NCI-H1436 (cell line): Measurements from ENCODE around the gene TAGLN3.

Experiments used
- DNase-seq: peaks from one replicate; lab custom pipeline; 2025; lab: John Stamatoyannopoulos, UW

Gene TAGLN3

DNA sequence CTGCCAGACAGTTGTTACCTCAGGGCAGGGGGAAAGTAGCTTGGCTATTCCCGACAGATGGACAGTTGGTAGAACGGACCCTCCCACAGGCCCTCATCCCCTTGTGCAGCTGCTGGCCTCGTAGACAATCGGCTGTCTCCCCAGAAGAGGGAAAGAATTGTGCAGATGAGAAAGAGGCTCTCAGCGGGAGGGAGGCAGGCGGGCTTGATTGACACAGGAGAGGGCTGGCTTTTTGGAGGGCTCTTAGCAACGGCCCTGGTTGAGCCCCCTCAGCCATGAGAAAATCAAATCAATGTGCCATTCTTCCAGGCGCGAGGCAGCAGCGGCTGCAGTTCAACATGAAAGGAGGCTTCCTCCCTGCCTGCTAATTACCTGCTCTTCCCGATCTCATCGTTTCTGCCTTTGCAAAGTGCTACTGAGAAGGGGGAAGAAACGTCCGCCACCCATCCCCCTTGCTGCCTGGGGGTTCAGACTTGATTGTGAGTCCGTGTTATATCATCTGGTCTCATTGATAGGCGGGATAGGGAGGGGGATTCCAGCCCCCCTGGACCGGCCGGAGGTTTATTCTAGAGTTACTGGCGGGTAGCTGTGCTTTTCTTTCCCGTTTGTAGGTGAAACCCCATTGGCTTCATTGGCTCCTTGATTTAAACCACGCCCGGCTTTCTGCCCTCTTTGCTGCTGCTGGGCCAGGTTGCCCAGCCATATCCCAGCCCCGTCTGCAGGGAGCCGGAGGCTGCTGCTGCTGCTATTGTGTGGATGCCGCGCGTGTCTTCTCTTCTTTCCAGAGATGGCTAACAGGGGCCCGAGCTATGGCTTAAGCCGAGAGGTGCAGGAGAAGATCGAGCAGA lies at the start of gene TAGLN3:
TAGLN3 (plus strand) TSS at position 287 of the 848 bp plus-strand sequence; CDS start at position 788, 501 bp downstream.
- DNase-seq, result peak; percentile 71

DNA sequence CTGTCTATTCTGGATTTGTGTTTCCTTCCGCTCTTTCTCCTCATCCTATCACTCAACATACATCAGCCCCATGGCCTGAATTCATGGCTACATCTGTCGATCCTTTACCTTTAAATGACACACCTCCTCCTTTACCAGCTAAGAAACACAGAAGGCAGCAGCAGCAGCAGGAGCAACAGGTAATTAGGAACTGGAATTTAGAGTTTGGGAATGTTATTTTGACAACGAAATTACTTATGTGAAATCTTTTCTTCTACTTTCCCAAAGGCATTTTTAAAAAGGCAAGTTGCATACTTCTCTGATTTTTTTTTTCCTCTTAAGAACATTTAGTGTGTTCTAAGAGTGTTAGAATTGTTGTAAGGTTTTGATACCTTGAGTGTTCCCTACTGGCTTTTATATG lies 49.0 kb upstream of the TAGLN3 start:
- DNase-seq, result no peak

DNA sequence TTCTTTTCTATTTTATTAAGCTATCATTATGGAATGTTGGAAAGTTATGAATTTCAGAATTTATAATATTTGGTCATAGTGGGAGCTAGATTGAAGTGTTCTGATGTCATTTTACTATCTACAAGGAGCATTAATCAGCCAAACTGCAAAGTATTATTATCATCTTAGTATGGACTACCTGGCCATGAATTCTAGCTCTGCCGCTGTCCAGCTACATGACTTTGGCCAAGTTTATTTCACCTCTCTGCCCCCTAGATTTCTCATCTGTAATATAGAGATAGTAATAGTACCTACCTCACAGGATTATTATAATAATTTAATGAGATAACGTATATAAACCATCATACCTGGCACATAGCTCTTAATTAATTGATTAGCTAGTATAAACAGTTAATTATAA lies 47.7 kb upstream of the TAGLN3 start:
- DNase-seq, result no peak

GRCh38 chr3:111952086-111952485 lies 46.6 kb upstream of the TAGLN3 start:
- DNase-seq, result no peak

DNA sequence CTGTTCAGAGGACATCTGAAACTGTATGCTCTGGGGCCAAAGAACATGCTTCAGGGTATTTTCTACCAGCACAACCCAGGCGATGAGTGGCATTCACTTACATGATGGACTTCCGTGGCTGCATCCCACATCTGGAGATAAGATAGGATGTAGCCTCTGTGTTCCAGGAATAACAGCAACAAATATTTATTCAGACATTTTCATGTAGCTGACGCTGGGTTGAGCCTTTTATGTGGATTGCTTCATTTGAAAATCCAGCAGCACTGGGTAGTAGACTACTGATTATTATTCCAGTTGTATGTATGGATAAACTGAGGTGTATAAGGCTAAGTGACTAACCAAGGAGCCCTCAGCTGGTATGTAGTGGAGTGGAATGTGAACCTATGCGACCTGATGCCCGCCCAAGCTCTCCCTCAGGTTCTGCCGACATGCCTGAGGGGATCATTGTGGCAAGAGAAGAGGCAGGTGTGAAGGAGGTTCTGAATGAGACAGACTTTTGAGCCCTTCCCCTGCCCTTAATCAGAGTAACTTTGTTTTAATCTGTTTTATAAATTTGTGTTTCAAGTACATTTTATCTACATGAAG lies 45.8 kb upstream of the TAGLN3 start:
- DNase-seq, result no peak

- DNase-seq, result no peak
Observed at GRCh38 chr3:111954228-111954990, 44.3 kb upstream of the TAGLN3 start.

GRCh38 chr3:111955876-111956275 lies 42.8 kb upstream of the TAGLN3 start:
- no peak for DNase-seq

- no peak for DNase-seq
Observed at GRCh38 chr3:111956449-111956848, 42.3 kb upstream of the TAGLN3 start.

GRCh38 chr3:111956995-111957734 lies 41.6 kb upstream of the TAGLN3 start:
- peak; percentile 18 for DNase-seq

DNA sequence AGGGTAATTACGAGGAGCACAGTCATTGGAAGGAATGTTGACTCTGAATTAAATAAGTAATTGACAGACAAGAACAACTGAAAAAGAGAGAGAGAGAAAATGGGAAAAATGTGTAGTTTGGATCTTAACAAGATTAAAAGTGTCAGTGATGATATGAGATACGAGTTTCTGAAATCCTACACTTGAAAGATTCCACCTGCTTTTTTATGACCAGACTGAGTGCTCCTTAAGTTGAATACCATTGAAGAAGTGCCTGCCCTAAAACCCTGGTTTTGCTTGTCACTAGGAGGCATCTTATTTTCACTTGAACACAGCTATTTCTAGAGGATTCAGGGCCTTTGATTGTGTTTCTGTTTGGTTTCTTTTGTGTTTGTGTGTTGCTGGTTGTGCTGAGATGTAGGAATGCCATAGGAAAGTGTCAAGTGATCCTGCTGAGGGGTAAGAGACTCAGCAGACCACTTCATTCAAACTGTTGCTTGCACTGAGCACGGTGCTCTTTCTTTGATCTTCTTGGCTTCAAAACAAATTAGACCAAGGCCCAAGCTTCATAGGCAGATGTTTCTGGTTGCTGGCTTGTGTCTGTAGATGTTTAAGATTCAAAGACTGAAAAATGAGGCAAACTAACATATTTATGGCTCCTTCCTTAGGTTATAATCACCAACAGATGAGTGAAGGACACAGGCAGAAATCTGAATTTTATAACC lies 37.1 kb upstream of the TAGLN3 start:
- DNase-seq, result no peak

- DNase-seq, result no peak
Observed at GRCh38 chr3:111963424-111963823, 35.3 kb upstream of the TAGLN3 start.

GRCh38 chr3:111965484-111965883 lies 33.2 kb upstream of the TAGLN3 start:
- no peak for DNase-seq

DNA sequence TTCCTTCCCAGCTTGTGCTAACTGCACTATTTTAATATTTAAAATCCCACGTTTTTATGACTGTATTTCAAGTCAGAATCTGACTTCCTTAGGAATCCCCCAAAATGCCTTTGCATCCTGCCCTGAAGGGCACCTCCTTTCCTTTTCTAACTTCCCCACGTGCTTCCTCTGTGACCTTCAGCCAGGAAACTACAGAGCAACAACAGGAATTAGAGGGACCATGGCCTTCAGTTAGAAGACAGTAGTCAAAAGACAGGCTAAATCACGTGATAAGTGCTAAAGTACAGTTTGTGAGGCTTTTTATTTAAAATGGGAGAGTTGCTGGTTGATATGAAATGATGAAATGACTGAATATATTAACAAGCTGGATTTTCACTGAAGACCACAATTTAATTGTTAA lies 31.7 kb upstream of the TAGLN3 start:
- DNase-seq, result no peak

DNA sequence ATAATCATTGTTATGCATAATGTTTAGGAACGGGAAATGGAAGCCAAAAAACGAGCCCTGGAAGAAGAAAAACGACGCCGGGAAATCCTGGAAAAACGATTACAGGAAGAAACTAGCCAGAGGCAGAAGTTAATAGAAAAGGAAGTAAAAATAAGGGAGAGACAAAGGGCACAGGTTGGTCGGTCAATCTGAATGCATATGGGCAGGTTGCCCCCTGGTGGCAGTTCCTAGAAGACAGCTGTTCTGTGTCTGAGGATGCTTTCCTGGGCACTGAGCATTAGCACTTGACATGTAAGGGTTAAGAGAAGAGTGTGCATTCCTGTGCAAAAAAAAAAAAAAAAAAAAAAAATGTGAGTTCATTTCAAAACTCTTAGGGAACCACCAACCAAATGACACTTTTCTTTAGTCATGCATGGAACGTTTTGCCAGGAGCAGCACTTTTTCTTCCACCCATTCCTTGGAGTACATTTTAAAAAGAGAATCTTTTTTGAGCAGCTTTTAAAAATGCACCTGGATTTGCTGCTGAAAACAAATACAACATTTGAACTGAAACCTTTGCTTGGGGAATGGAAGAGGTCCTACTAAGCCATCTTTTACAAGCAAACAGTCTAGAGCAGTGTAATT lies 31.0 kb upstream of the TAGLN3 start:
- peak; percentile 88 for DNase-seq

DNA sequence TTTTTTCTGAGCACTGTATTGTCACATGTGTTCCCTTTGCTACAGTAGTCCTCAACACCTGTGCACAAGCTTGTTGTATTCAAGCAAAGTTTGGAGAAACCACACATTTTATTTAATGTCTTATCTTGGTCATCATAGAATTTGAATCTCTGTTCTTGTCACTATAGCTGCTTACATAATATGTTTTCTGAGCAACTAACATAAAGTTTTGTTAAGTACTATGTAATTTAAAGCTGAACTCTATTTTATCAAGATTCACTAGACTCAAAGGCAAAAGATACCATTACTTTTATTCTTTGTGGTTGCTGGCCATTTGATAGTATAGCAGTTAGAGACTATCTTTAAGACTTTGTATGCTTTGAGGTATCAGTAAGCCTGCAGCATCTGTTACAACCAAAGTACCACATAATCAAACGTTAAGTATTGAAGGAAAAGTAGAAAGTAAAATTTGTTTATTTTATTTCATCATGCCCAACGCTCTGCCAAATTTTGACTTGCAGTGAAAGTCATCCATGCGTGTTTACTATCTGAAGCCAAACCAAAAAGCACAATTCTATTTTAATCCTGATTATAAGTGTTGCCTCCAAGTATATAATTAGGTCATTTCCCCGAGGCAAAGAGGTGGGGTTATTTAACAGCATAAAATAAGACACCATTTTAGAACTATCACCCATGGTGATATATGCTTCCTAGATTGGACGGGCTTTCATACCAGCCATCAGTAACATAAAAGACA lies 30.2 kb upstream of the TAGLN3 start:
- peak; percentile 71 for DNase-seq

GRCh38 chr3:111970376-111970775 lies 28.3 kb upstream of the TAGLN3 start:
- no peak for DNase-seq

GRCh38 chr3:111971533-111972130 lies 27.1 kb upstream of the TAGLN3 start:
- no peak for DNase-seq

- no peak for DNase-seq
Observed at GRCh38 chr3:111972891-111973290, 25.8 kb upstream of the TAGLN3 start.

DNA sequence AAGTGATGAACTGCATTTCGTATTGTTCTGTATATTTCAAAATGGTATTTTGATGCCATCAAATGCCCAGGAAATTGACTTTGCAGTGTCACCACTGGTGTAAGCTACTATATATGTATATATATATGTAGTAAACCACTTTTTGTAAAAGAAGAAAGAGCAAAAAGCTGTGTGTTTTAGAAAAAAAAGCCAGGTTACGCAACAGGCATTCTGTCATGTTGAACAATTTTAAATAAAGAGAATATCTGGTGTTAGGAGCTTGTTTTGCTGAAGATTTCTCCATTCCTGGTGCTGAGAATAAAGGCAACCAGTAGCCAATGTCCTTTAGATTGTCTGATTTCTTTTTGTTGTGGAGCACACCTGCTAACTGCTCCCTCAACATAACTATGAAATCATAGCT lies 23.6 kb upstream of the TAGLN3 start:
- no peak for DNase-seq

GRCh38 chr3:111976254-111976653 lies 22.5 kb upstream of the TAGLN3 start:
- DNase-seq, result no peak
